Brain microvascular endothelial cell (primary cell): ENCODE measurements around the gene COQ9.

Experiments used
- DNase-seq: peaks from one replicate; pipeline ENCODE4 v3.0.0-alpha.2; 2020
- H3K27ac ChIP-seq: fragments of 250-450 bp; sonication (Bioruptor Pico); 2 replicates; pipeline ENCODE4 v1.5.1; 2020; ENCODE audit warnings: mild to moderate bottlenecking, moderate library complexity
- H3K27me3 ChIP-seq: fragments of 250-450 bp; sonication (Bioruptor Pico); replicated peaks from 2 replicates; pipeline ENCODE4 v1.5.1; 2020; ENCODE audit warnings: mild to moderate bottlenecking
- H3K36me3 ChIP-seq: fragments of 250-450 bp; sonication (Bioruptor Pico); replicated peaks from 2 replicates; pipeline ENCODE4 v1.5.1; 2020; ENCODE audit warnings: mild to moderate bottlenecking
- H3K4me3 ChIP-seq: 2 replicates; pipeline ENCODE4 v1.5.1; 2011; ENCODE audit warnings: low read depth, mild to moderate bottlenecking, control low read depth, low read length, moderate library complexity
- in situ Hi-C: cut with HindIII; loops from 2 replicates; pipeline ENCODE4 v1.10.0; 2017; ENCODE audit warnings: low sequenced_read_pairs, low pct_ligation_motif_present
- TF ChIP-seq, protein P1 (sequence below): IDR thresholded peaks from 2 replicates; pipeline ENCODE4 v1.5.1; 2011; ENCODE audit warnings: low read depth, mild to moderate bottlenecking, moderate library complexity, low read length, control low read depth, inconsistent platforms; ENCODE audit errors: missing control alignments

Gene COQ9

GRCh38 chr16:57444711-57445110 is 2.6 kb upstream of the COQ9 start:
- H3K36me3 ChIP-seq = peaks cover 12% of the 10 kb centered on the region
- no peaks in the 10 kb centered on the region for H3K27me3 ChIP-seq
- in situ Hi-C loops = no loop called here
- no peak overlapping the region for H3K27ac ChIP-seq
- TF ChIP-seq, protein P1, sequence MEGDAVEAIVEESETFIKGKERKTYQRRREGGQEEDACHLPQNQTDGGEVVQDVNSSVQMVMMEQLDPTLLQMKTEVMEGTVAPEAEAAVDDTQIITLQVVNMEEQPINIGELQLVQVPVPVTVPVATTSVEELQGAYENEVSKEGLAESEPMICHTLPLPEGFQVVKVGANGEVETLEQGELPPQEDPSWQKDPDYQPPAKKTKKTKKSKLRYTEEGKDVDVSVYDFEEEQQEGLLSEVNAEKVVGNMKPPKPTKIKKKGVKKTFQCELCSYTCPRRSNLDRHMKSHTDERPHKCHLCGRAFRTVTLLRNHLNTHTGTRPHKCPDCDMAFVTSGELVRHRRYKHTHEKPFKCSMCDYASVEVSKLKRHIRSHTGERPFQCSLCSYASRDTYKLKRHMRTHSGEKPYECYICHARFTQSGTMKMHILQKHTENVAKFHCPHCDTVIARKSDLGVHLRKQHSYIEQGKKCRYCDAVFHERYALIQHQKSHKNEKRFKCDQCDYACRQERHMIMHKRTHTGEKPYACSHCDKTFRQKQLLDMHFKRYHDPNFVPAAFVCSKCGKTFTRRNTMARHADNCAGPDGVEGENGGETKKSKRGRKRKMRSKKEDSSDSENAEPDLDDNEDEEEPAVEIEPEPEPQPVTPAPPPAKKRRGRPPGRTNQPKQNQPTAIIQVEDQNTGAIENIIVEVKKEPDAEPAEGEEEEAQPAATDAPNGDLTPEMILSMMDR = no peak
- peak; percentile 9 for DNase-seq
- H3K4me3 ChIP-seq = no peak overlapping the region

- Histone ChIP-seq H3K27ac (no peak overlapping the region), H3K27me3 (no peaks in the 10 kb centered on the region), H3K36me3 (peaks cover 4% of the 10 kb centered on the region), H3K4me3 (no peak overlapping the region)
- in situ Hi-C loops = no loop called here
- no peak for DNase-seq
- TF ChIP-seq, protein P1 = no peak
Measured at GRCh38 chr16:57445510-57445909, 1.8 kb upstream of the COQ9 start.

- in situ Hi-C loops = no loop called here
- Histone ChIP-seq H3K4me3 (peak overlapping the region; percentile 90), H3K27me3 (no peaks in the 10 kb centered on the region), H3K27ac (peak overlapping the region; percentile 65), H3K36me3 (no peaks in the 10 kb centered on the region)
- TF ChIP-seq, protein P1 = no peak
- peak; percentile 28 for DNase-seq
Measured at GRCh38 chr16:57446531-57447185, 621 bp upstream of the COQ9 start.

GRCh38 chr16:57452021-57452420 is 4.7 kb downstream of the COQ9 start:
- DNase-seq = no peak
- Histone ChIP-seq H3K27me3 (no peaks in the 10 kb centered on the region), H3K27ac (no peak overlapping the region), H3K4me3 (no peak overlapping the region), H3K36me3 (peaks cover 39% of the 10 kb centered on the region)
- TF ChIP-seq, protein P1 = no peak
- in situ Hi-C loops = no loop called here

DNA sequence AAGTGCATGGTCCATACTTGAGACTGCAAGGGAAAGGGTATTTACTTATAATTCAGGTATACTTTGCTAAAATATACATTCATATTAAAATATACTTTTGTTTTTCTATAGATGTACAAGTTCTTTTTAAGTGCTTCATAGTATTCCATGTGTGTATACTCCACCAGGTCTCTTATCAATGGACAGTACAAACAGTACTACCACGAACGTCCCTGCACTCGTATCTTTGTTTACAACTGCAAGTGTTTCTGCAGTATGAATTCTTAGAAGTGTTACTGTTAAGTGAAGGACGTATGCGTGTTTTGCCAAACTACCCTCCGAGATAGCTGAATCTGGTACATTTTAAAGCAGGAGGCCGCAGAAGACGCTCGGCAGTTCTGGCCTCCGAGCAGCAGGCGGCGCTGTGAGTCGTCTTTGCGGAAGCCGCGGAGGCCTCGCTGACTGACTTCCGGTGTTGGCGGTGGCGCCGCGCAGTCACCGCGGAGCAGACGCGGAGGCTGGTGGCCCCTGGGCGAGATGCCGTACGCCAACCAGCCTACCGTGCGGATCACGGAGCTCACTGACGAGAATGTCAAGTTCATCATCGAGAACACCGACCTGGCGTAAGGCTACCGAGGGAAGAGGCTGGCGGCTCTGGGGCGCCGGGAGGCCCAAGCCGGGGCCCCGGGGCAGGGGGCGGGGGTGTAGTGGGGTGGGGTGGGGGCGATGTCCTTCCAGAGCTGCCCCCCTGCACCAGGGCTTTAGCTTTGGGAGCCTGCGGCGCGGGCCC is 15.1 kb downstream of the COQ9 start, which contains the start of gene POLR2C:
Gene POLR2C (plus strand): TSS at position 471 of the 769 bp plus-strand sequence. CDS start 46 bp downstream, at position 517.
- Histone ChIP-seq H3K27ac (peak within 1 kb of the TSS; percentile 41), H3K36me3 (peaks cover 62% of the 10 kb centered on the region), H3K4me3 (peak within 1 kb of the TSS; percentile 90), H3K27me3 (no peaks in the 10 kb centered on the region)
- in situ Hi-C loops = no loop called here
- TF ChIP-seq, protein P1 = peak; percentile 96
- DNase-seq = peak; percentile 86
